Measurements from ENCODE around the gene WDR62. TPM values are rescaled to one million over a fixed set of nuclear protein-coding genes. Genes with fewer than 3 reads are reported as not detected.

Gene WDR62
- total RNA-seq, 1 experiment from 2014 or later: 30.0 TPM

DNA sequence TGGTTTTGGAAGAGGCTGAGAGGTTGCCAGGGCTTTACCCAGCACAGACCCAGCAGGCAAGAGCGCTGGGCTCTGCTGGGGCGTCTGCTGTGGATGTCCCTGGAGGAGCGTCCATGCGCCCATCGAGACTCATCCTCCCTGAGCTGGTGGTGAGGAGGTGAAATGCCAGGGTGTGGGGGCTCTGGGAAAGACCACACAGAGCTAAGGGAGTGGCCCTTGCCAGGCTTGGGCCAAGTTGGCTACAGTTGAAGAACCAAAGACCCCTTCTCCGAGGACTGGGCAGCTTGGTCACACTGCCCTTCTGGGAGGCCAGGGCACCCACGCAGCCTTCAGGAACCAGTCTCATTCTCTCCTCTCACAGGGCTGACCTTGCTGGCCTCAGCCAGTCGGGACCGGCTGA is 31.6 kb downstream of the WDR62 start:
- TF ChIP-seq, protein P1, sequence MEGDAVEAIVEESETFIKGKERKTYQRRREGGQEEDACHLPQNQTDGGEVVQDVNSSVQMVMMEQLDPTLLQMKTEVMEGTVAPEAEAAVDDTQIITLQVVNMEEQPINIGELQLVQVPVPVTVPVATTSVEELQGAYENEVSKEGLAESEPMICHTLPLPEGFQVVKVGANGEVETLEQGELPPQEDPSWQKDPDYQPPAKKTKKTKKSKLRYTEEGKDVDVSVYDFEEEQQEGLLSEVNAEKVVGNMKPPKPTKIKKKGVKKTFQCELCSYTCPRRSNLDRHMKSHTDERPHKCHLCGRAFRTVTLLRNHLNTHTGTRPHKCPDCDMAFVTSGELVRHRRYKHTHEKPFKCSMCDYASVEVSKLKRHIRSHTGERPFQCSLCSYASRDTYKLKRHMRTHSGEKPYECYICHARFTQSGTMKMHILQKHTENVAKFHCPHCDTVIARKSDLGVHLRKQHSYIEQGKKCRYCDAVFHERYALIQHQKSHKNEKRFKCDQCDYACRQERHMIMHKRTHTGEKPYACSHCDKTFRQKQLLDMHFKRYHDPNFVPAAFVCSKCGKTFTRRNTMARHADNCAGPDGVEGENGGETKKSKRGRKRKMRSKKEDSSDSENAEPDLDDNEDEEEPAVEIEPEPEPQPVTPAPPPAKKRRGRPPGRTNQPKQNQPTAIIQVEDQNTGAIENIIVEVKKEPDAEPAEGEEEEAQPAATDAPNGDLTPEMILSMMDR (conservative IDR thresholded peaks at IDR 0.05): no peak
- Histone ChIP-seq H2BK120ac (ENCODE audit: low read depth, low read length, poor library complexity, severe bottlenecking) (no peak overlapping the region), H2BK20ac (ENCODE audit: low read depth, low read length, poor library complexity, severe bottlenecking) (no peak overlapping the region), H2AFZ (ENCODE audit: low read length) (no peak overlapping the region), H3K9ac (ENCODE audit: extremely low read depth, insufficient read length, low read length) (no peak overlapping the region), H4K91ac (ENCODE audit: insufficient read length, low read depth, low read length) (no peak overlapping the region), H3K23ac (ENCODE audit: insufficient read length, low read depth, low read length) (no peak overlapping the region), H4K8ac (replicated peaks; ENCODE audit: insufficient read length, low read depth, low read length) (no peak overlapping the region), H4K20me1 (ENCODE audit: control insufficient read depth, insufficient read depth, insufficient read length) (peaks cover 2% of the 10 kb centered on the region), H4K5ac (ENCODE audit: insufficient read length, low read depth, low read length) (no peak overlapping the region), H3K27ac (ENCODE audit: insufficient read length, low read depth, low read length) (no peak overlapping the region), H3T11ph (ENCODE audit: low read length) (no peak overlapping the region), H3K79me1 (ENCODE audit: insufficient read depth, low read depth, low read length, poor library complexity, severe bottlenecking) (no peaks in the 10 kb centered on the region), H3K14ac (ENCODE audit: insufficient read depth, low read length) (no peak overlapping the region), H2AK5ac (ENCODE audit: insufficient read length, low read length) (no peak overlapping the region), H3K18ac (ENCODE audit: insufficient read length, low read depth, low read length) (no peak overlapping the region), H2BK15ac (ENCODE audit: low read depth, low read length) (no peak overlapping the region), H3K9me3 (ENCODE audit: control insufficient read depth, low read depth, low read length) (no peaks in the 10 kb centered on the region), H3K56ac (ENCODE audit: insufficient read length, low read depth, low read length) (no peak overlapping the region), H3K4me1 (ENCODE audit: insufficient read depth, low read length) (no peaks in the 10 kb centered on the region), H3K79me2 (ENCODE audit: insufficient read depth, low read length) (no peaks in the 10 kb centered on the region), H3K4ac (ENCODE audit: low read depth, low read length) (no peak overlapping the region), H3K27me3 (ENCODE audit: insufficient read depth, low read length) (no peaks in the 10 kb centered on the region), H2BK12ac (ENCODE audit: insufficient read length, low read depth, low read length) (no peak overlapping the region), H3K4me2 (ENCODE audit: insufficient read depth, insufficient read length, low read length) (no peak overlapping the region), H3K23me2 (ENCODE audit: insufficient read length, low read depth, low read length, poor library complexity, severe bottlenecking) (no peaks in the 10 kb centered on the region), H2BK5ac (ENCODE audit: insufficient read length, low read length) (no peak overlapping the region)
- H3K9me3 Mint-ChIP-seq: no peaks in the 10 kb centered on the region
- H3K27me3 Mint-ChIP-seq (ENCODE audit: low read depth): no peaks in the 10 kb centered on the region
- H3K4me3 Mint-ChIP-seq: no peak overlapping the region
- H3K36me3 Mint-ChIP-seq (ENCODE audit: insufficient read depth in 1 of 3, low read depth in 3 of 3): peaks cover 57 to 92% (median 72%) of the 10 kb centered on the region in 3 experiments
- H3K27ac Mint-ChIP-seq: no peak overlapping the region
- DNase-seq: no peak
- H3K4me1 Mint-ChIP-seq: no peaks in the 10 kb centered on the region
- WGBS (ENCODE audit: extremely low coverage, insufficient read length, low lambda C conversion rate): no CpG with 5 or more reads among the region's 9 CpGs

Data from H9 (cell line).